Transverse colon (tissue), 3 donors: ENCODE results near the gene ENKUR.

Experiments
- CTCF ChIP-seq, 5 experiments: fragments of 200-600 bp in 3 of 5; fragments of 450-650 bp in 2 of 5; sonication (generic) in 3 of 5; IDR thresholded peaks; 1 replicate in 2 of 5; 2 replicates in 3 of 5; pipeline ENCODE4 v1.5.1; 2016 to 2017; ENCODE audit warnings: antibody characterized with exemption in 5 of 5, inconsistent platforms in 3 of 5, mild to moderate bottlenecking in 2 of 5, moderate library complexity in 1 of 5
- POLR2A ChIP-seq: fragments of 450-650 bp; IDR thresholded peaks from one replicate; pipeline ENCODE4 v1.6.1; 2016; ENCODE audit warnings: antibody characterized with exemption, mild to moderate bottlenecking, moderate library complexity

GRCh38 chr10:25014579-25014978, 1.4 kb downstream of the ENKUR start:
- no peak for TF ChIP-seq POLR2A
- no peak for TF ChIP-seq CTCF (IDR thresholded peaks at IDR 0.05)
